Endometrial microvascular endothelial cells (primary cell): ENCODE results near the gene HOXD9. TPM values are rescaled to one million over a fixed set of nuclear protein-coding genes. Genes with fewer than 3 reads are reported as not detected.

Source experiments
- in situ Hi-C: cut with HindIII; loops from 2 replicates; pipeline ENCODE4 v1.10.0; 2017; ENCODE audit warnings: low sequenced_read_pairs, low pct_unique_long_range_greater_than_20kb; ENCODE audit errors: inconsistent ontology term
- total RNA-seq: library from RNA; depleted of rRNA; stranded (reverse); fragments of >200 nt; gene quantifications from one replicate; pipeline ENCODE4 v1.2.3, GENCODE V29; 2015; ENCODE audit errors: inconsistent ontology term

HOXD9 gene
- total RNA-seq, 1 donor from 2014 or later: 63.6 TPM

DNA sequence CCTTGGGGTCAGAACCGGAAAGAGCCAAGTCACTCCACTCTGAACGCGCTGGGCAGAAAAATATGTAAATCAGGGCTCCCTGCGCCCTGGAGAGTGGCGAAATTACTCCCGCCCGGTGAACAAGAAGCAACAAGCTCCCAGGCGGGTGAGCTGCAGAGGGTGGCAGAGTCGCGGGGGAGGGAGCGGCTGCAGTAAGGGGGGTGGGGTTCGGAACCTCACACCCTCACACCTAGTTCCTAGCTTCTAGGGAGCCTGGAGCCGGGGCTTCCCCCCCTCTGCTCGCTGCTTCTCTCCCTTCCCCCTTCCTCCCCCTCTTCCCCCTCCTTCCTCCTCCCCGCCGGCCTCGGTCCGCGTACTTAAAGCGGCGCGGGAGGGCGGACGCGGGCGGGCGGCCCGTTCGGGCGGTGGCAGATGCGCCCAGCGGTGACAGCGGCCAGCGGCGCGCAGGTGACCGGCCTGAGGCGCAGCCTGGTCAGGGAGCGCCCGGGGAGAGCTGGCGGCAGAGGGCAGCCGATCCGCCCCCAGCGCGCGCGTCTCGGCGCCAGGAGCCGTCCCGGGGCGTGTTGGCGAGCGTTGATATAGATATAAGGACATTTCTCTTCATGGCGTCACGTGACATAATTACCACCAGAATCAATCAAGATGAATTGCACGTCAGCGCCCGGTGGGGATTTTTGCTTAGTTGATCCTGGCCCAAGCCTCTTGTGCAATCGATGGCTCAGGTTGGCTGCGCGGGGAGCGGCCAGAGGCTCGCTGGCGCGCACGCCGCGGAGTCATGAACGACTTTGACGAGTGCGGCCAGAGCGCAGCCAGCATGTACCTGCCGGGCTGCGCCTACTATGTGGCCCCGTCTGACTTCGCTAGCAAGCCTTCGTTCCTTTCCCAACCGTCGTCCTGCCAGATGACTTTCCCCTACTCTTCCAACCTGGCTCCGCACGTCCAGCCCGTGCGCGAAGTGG, 15.7 kb upstream of the HOXD9 start, which contains the start of gene HOXD11:
HOXD11 (plus strand) TSS at position 700 of the 959 bp plus-strand sequence; CDS start at position 776, 76 bp downstream.
- in situ Hi-C loops: no loop called here

DNA sequence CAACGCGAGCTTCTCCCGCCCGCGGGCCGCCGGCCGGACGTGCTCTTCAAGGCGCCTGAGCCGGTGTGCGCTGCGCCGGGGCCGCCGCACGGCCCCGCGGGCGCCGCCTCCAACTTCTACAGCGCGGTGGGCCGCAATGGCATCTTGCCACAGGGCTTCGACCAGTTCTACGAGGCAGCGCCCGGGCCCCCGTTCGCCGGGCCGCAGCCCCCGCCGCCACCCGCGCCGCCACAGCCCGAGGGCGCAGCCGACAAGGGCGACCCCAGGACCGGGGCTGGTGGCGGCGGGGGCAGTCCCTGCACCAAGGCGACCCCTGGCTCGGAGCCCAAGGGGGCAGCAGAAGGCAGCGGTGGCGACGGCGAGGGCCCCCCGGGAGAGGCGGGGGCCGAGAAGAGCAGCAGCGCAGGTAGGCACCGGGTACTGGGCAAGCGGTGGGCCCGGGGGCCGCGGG, 14.8 kb upstream of the HOXD9 start:
- in situ Hi-C loops: no loop called here

DNA sequence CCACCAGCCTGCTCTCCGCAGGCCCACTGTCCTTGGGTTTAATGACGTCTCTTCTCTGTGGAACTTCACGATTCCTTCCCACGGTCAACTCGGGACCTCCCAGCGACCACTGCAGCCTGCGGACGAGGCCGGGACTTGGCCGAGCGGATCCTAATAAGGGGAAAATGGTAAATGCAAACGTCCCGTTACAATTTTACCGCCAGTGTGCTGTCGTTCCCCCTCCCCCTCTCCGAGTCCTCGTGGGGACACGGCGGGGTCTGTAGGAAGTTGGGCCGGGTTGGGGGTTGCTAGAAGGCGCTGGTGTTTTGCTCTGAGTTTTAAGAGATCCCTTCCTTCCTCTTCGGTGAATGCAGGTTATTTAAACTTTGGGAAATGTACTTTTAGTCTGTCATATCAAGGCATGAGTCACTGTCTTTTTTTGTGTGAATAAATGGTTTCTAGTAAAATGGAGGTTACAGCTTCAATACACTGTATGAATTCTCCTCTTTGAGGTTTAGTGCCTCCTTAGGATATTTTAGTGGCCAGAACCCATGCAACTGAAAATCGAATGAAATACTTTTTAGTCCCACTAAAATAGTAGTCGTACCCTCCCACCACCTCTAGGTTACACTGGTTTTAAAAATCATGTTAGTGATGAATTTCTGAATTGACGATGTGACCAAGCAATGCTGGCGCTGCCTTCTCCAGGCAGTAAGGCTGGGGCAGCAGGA, 13.2 kb upstream of the HOXD9 start:
- in situ Hi-C loops: no loop called here

DNA sequence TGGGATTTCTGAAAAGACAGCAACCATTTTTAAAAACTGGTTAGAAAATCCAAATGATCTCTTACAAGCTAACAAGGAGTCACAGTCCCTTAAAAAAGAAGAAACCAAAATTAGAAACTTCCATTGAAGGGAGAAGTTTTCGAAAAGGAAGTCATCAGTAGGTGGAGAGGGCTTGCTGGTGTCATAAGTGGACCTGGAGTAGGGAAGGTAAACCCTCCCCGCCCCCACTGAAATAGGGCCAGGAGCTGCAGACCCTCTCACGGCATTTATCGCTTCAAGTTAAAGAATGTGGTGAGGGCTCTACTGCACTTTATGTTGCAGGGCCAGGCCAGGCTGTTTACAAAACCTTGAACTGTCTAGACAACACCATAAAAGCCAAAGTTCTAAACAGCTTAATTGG, 12.6 kb upstream of the HOXD9 start:
- in situ Hi-C loops: no loop called here

GRCh38 chr2:176110415-176111308, 11.9 kb upstream of the HOXD9 start:
- in situ Hi-C loops: no loop called here

DNA sequence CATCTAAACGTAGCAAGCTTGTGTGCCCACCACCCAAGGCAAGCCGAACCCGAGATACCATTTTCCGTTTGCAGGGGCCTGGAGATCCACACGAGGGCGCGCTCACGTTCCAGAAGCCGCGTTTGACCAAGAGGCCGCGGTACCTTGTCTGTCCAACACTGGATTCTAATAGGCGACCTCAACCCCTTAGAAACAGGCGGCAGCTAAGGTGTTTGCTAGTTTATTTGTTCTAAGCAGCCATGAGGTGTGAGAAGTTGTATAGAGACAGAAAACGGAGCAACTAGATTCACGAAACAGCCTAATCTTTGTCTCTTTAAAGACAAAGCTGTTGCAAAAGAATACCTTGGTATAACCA, 11.2 kb upstream of the HOXD9 start:
- in situ Hi-C loops: no loop called here

- in situ Hi-C loops: no loop called here
Observed at GRCh38 chr2:176111846-176112374, 10.6 kb upstream of the HOXD9 start.

DNA sequence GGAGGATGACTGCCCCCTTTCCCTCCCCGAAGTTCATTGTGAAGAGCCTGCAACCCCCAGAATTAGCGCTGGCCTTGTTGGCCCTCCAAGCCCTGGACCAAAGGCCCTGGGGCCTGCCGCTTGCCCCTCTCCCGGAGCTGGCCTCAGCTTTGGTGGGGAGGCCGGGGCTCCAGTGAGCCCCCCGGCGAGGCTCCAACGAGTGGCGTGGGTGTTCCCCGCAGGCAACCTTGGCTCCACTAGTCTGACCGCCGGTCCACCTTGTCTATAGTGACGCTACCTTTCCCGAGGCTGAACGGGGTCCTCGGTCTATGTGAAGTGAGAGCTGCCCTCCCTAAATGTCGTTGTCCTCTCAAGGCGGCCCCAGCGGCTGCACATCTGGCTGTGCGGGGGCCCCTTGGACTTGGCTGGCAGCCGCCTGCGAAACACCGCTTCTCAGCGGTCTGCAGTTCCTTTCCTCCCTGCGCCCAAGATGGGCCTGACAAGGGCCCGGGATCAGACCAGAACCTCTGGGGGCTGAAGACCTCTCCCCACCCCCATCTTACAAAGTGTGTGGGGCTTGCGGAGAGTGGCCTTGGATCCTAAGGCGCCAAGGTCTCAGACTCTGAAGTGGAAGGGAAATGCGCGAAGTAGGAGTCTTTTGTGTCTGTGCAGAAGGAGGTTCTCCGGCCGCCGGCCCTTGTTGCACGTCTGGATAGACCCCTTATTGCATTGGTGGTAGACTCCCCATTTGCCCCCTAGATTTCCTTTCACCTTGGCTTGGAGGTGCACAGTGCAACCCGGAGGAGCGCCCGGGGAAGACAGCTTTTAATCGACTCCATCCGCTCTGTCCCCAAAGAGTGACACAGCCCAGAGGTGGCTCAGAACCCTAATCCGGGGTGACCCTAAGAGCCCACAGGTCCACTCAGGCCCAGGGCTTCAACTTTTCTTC, 9.9 kb upstream of the HOXD9 start:
- in situ Hi-C loops: no loop called here

GRCh38 chr2:176114120-176114929, 8.2 kb upstream of the HOXD9 start:
- in situ Hi-C loops: no loop called here

GRCh38 chr2:176114930-176115625, 7.4 kb upstream of the HOXD9 start:
- in situ Hi-C loops: no loop called here

GRCh38 chr2:176115883-176116813, 6.4 kb upstream of the HOXD9 start, which contains the start of gene HOXD10:
TSS of gene HOXD10 (plus strand) at chr2:176116778. CDS start at chr2:176116834, 56 bp downstream.
- in situ Hi-C loops: no loop called here

DNA sequence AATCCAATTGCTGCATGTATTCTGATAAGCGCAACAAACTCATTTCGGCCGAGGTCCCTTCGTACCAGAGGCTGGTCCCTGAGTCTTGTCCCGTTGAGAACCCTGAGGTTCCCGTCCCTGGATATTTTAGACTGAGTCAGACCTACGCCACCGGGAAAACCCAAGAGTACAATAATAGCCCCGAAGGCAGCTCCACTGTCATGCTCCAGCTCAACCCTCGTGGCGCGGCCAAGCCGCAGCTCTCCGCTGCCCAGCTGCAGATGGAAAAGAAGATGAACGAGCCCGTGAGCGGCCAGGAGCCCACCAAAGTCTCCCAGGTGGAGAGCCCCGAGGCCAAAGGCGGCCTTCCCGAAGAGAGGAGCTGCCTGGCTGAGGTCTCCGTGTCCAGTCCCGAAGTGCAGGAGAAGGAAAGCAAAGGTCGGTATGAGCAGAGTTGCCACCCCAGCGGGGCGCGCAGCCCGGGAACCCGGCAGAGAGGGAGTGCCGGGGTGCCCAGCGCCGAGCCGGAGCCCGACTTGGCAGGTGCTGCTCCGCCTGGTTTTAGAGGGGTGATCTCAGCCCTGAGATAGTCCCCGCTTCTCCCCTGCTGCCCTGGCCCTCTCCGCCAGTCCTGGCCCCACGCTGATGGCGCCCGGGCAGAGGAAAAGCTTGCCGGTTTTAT, 5.2 kb upstream of the HOXD9 start:
- in situ Hi-C loops: no loop called here

- in situ Hi-C loops: no loop called here
Observed at GRCh38 chr2:176117823-176118371, 4.6 kb upstream of the HOXD9 start.

DNA sequence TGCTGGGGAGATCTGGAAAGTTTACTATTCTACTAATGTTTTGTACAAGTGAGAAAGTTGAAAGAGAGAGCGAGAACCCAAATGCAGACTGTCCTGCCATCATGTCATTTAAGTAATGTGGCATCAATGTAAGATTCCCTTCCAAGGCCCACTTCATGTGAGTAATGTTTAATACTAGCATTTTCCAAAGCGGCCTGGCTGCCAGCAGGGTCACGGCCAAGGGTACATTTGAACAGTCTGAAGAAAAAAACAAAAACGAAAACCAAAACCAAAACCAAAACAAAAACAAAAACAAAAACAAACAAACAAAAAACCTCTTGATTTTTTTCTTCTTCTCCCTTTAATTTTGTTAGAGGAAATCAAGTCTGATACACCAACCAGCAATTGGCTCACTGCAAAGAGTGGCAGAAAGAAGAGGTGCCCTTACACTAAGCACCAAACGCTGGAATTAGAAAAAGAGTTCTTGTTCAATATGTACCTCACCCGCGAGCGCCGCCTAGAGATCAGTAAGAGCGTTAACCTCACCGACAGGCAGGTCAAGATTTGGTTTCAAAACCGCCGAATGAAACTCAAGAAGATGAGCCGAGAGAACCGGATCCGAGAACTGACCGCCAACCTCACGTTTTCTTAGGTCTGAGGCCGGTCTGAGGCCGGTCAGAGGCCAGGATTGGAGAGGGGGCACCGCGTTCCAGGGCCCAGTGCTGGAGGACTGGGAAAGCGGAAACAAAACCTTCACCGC, 3.7 kb upstream of the HOXD9 start:
- in situ Hi-C loops: no loop called here
